ENCODE results near the gene SPART. TPM values are rescaled to one million over a fixed set of nuclear protein-coding genes. Genes with fewer than 3 reads are reported as not detected.

The SPART gene
- total and polyA plus RNA-seq, 9 donors = 51.7 to 78.7 (median 71.3) TPM

DNA sequence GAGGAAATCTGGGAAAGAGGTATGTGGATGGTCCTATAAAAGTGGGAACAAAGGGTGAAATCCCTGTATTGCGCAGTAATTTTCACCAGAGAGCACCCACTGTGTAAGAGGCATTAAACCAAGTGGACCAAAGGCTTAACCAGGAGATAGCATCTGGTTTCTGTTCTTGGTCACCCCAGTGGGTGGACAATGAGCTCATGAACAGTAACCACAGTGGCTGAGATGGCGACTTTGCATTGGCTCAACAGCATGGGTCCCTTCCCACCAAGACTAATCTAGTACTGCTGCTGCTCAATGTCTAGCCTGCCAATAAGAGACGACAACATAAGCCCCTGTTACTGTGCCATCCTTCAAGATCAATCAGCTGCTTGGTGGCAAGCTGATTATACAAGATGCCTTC, 85.2 kb downstream of the SPART start:
- Histone ChIP-seq H3K27me3 (ENCODE audit: control insufficient read depth, insufficient read depth, low read length) (no peaks in the 10 kb centered on the region), H3K9me3 (replicated peaks; ENCODE audit: control insufficient read depth, low read depth, low read length) (no peaks in the 10 kb centered on the region), H3K36me3 (ENCODE audit: control insufficient read depth, insufficient read depth, low read length) (no peaks in the 10 kb centered on the region), H3K4me3 (ENCODE audit: low read length) (no peak overlapping the region), H3K27ac (ENCODE audit: low read length) (no peak overlapping the region), H3K4me1 (ENCODE audit: control insufficient read depth, insufficient read depth, low read length) (no peaks in the 10 kb centered on the region)
- DNase-seq = no peak
- WGBS (ENCODE audit: insufficient coverage) = 100% methylated on average over 1 of the region's 3 CpGs

DNA sequence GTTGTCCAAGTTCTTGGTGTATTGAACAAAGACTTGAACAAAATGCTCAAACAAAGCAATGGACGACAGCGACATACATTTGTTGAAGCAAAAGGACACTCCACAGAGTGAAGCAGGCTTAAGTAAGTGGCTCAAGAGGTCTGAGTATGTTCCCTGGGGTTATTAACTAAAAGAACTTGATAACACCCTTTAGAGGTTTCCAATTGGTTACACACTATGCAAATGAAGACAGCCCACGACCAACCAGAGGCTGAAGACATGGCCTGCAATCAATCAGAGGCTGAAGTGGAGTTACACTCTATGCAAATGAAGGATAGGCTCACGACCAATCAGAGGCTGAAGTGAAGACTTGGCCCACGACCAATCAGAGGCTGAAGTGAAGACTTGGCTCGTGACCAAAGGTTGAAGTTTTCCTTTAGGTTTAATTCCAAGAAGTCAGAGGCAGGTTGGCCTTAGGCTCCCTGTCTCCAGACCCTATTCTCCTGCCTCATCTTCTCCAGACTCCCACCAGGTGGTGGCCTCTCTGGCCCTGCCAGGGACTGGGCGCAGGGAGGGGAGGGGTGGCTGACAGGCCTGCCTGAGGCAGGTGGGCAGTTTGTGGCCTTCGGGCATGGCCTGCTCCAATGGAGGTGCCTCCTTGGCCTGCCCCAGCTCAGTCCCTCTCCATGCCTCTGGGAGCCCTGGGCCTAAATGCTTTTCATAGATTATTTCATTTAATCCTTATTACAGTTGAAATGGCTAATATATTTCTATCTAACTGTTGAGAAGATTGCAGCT, 86.6 kb downstream of the SPART start:
- WGBS (ENCODE audit: insufficient coverage) = 95% methylated on average over 6 of the region's 8 CpGs
- DNase-seq = no peak
- Histone ChIP-seq H3K27ac (ENCODE audit: low read length) (no peak overlapping the region), H3K4me3 (ENCODE audit: low read length) (no peak overlapping the region), H3K9me3 (replicated peaks; ENCODE audit: control insufficient read depth, low read depth, low read length) (no peaks in the 10 kb centered on the region), H3K27me3 (ENCODE audit: control insufficient read depth, insufficient read depth, low read length) (no peaks in the 10 kb centered on the region), H3K36me3 (ENCODE audit: control insufficient read depth, insufficient read depth, low read length) (no peaks in the 10 kb centered on the region), H3K4me1 (ENCODE audit: control insufficient read depth, insufficient read depth, low read length) (no peaks in the 10 kb centered on the region)

DNA sequence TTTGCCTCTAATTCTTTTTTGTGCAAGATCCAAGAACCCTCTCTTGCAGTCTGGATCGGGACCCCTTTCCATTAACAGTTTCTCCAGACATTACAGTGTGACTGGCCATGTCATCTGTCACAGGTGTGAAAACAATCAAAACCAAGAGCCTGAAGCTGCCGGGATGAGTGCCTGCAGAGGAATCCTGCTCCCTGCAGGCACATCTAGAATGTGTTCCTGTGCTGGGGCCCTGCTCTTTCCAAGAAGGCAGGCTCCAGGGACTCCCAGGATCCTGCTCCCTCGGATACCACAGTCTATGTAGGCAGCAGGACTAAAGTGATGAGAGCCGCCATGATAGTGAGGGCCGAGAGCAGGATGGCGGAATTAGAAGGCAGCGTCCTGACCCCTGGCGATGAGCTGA, 87.4 kb downstream of the SPART start:
- no peaks in the 10 kb centered on the region for H3K27me3 ChIP-seq (ENCODE audit: control insufficient read depth, insufficient read depth, low read length)
- H3K4me3 ChIP-seq (ENCODE audit: low read length) = no peak overlapping the region
- no peak overlapping the region for H3K27ac ChIP-seq (ENCODE audit: low read length)
- H3K36me3 ChIP-seq (ENCODE audit: control insufficient read depth, insufficient read depth, low read length) = no peaks in the 10 kb centered on the region
- 59% methylated on average over 8 of the region's 8 CpGs for WGBS (ENCODE audit: insufficient coverage)
- H3K9me3 ChIP-seq (replicated peaks; ENCODE audit: control insufficient read depth, low read depth, low read length) = no peaks in the 10 kb centered on the region
- DNase-seq = peak; percentile 52
- no peaks in the 10 kb centered on the region for H3K4me1 ChIP-seq (ENCODE audit: control insufficient read depth, insufficient read depth, low read length)

Other genes starting within 250 kb of the SPART start
- gene DCLK1, start 215.0 kb downstream of the SPART start, total RNA-seq = 71.9 TPM
- gene DCLK1, start 215.0 kb downstream of the SPART start, polyA plus RNA-seq (ENCODE audit: insufficient read depth in 1 of 8, insufficient read length in 8 of 8, low replicate concordance in 1 of 8) = 100 to 1,000 TPM in 1 of 8 donors, 10 to 100 TPM in 7; 42.0 to 109 (median 90.8) TPM
- gene SOHLH2, start 131.8 kb downstream of the SPART start, total RNA-seq = 4.3 TPM
- gene SOHLH2, start 131.8 kb downstream of the SPART start, polyA plus RNA-seq (ENCODE audit: insufficient read depth in 1 of 8, insufficient read length in 8 of 8, low replicate concordance in 1 of 8) = 1 to 10 TPM; 3.3 to 7.4 (median 4.6) TPM
- 4.3 TPM for gene CCDC169, start 48.6 kb downstream of the SPART start, total RNA-seq
- gene CCDC169, start 48.6 kb downstream of the SPART start, polyA plus RNA-seq (ENCODE audit: insufficient read depth in 1 of 8, insufficient read length in 8 of 8, low replicate concordance in 1 of 8) = 1 to 10 TPM; 2.0 to 5.3 (median 3.0) TPM
- 0.75 TPM for gene CCNA1, start 86.1 kb upstream of the SPART start, total RNA-seq
- 1 to 10 TPM in 5 of 8 donors, under 1 TPM in 3; 0.82 to 1.3 (median 1.0) TPM for gene CCNA1, start 86.1 kb upstream of the SPART start, polyA plus RNA-seq (ENCODE audit: insufficient read depth in 1 of 8, insufficient read length in 8 of 8, low replicate concordance in 1 of 8)

All from muscle of leg (tissue), 11 donors.